H9 (cell line): ENCODE measurements around the gene IL16. TPM values are rescaled to one million over a fixed set of nuclear protein-coding genes. Genes with fewer than 3 reads are reported as not detected.

Source experiments
- DNase-seq: peaks from one replicate; pipeline ENCODE4 v3.0.0-alpha.2; 2017
- H2AFZ ChIP-seq: one replicate; pipeline ENCODE4 v1.6.1; 2013; ENCODE audit warnings: mild to moderate bottlenecking, low read length, control low read depth, moderate library complexity
- H2AK5ac ChIP-seq: 2 replicates; pipeline ENCODE4 v1.6.1; 2013; ENCODE audit warnings: low read length, control low read depth, mixed read lengths; ENCODE audit not compliant: insufficient read length
- H2BK120ac ChIP-seq: one replicate; pipeline ENCODE4 v1.6.1; 2013; ENCODE audit warnings: low read depth, mild to moderate bottlenecking, low read length, control low read depth, inconsistent platforms; ENCODE audit not compliant: poor library complexity, severe bottlenecking
- H2BK12ac ChIP-seq: 2 replicates; pipeline ENCODE4 v1.6.1; 2013; ENCODE audit warnings: low read length, control low read depth, mixed read lengths, low read depth; ENCODE audit not compliant: insufficient read length
- H2BK15ac ChIP-seq: 2 replicates; pipeline ENCODE4 v1.6.1; 2013; ENCODE audit warnings: low read depth, low read length, control low read depth
- H2BK20ac ChIP-seq: one replicate; pipeline ENCODE4 v1.6.1; 2013; ENCODE audit warnings: low read depth, mild to moderate bottlenecking, low read length, control low read depth, inconsistent platforms; ENCODE audit not compliant: poor library complexity, severe bottlenecking
- H2BK5ac ChIP-seq: 2 replicates; pipeline ENCODE4 v1.6.1; 2013; ENCODE audit warnings: low read length, control low read depth, mixed read lengths; ENCODE audit not compliant: insufficient read length
- H3K14ac ChIP-seq: 2 replicates; pipeline ENCODE4 v1.6.1; 2013; ENCODE audit warnings: low read length, control low read depth; ENCODE audit not compliant: insufficient read depth
- H3K18ac ChIP-seq: 2 replicates; pipeline ENCODE4 v1.6.1; 2013; ENCODE audit warnings: low read depth, mild to moderate bottlenecking, mixed read lengths, low read length, control low read depth; ENCODE audit not compliant: insufficient read length
- H3K23ac ChIP-seq: 2 replicates; pipeline ENCODE4 v1.6.1; 2013; ENCODE audit warnings: low read length, control low read depth, mixed read lengths, low read depth; ENCODE audit not compliant: insufficient read length
- H3K23me2 ChIP-seq: 2 replicates; pipeline ENCODE4 v1.6.1; 2013; ENCODE audit warnings: low read depth, mild to moderate bottlenecking, mixed read lengths, low read length, control low read depth; ENCODE audit not compliant: insufficient read length, poor library complexity, severe bottlenecking
- H3K27ac ChIP-seq: 2 replicates; pipeline ENCODE4 v1.5.1; 2013; ENCODE audit warnings: low read length, control low read depth, mixed read lengths, low read depth; ENCODE audit not compliant: insufficient read length
- H3K27me3 ChIP-seq: 2 replicates; pipeline ENCODE4 v1.6.1; 2013; ENCODE audit warnings: low read length, control low read depth, inconsistent platforms; ENCODE audit not compliant: insufficient read depth
- H3K4ac ChIP-seq: 2 replicates; pipeline ENCODE4 v1.6.1; 2013; ENCODE audit warnings: low read depth, mild to moderate bottlenecking, control low read depth, inconsistent platforms, low read length, moderate library complexity
- H3K4me1 ChIP-seq: 2 replicates; pipeline ENCODE4 v1.6.1; 2013; ENCODE audit warnings: low read length, control low read depth, inconsistent platforms; ENCODE audit not compliant: insufficient read depth
- H3K4me2 ChIP-seq: 2 replicates; pipeline ENCODE4 v1.6.1; 2013; ENCODE audit warnings: low read length, control low read depth, mixed read lengths; ENCODE audit not compliant: insufficient read length, insufficient read depth
- H3K56ac ChIP-seq: 2 replicates; pipeline ENCODE4 v1.6.1; 2013; ENCODE audit warnings: low read depth, mild to moderate bottlenecking, mixed read lengths, low read length, control low read depth; ENCODE audit not compliant: insufficient read length
- H3K79me1 ChIP-seq: 2 replicates; pipeline ENCODE4 v1.6.1; 2013; ENCODE audit warnings: low read depth, mild to moderate bottlenecking, moderate library complexity, low read length, control low read depth, inconsistent platforms; ENCODE audit not compliant: insufficient read depth, poor library complexity, severe bottlenecking
- H3K79me2 ChIP-seq: 2 replicates; pipeline ENCODE4 v1.6.1; 2013; ENCODE audit warnings: low read length, control low read depth, inconsistent platforms; ENCODE audit not compliant: insufficient read depth
- H3K9ac ChIP-seq: 2 replicates; pipeline ENCODE4 v1.6.1; 2013; ENCODE audit warnings: low read length, control low read depth, mixed read lengths; ENCODE audit not compliant: insufficient read length; ENCODE audit errors: extremely low read depth
- H3K9me3 ChIP-seq: one replicate; pipeline ENCODE4 v1.6.1; 2013; ENCODE audit warnings: low read depth, low read length, inconsistent platforms; ENCODE audit not compliant: control insufficient read depth
- H3T11ph ChIP-seq: one replicate; pipeline ENCODE4 v1.6.1; 2013; ENCODE audit warnings: mild to moderate bottlenecking, low read length, control low read depth, inconsistent platforms
- H4K20me1 ChIP-seq: one replicate; pipeline ENCODE4 v1.6.1; 2013; ENCODE audit not compliant: control insufficient read depth, insufficient read length, insufficient read depth
- H4K5ac ChIP-seq: 2 replicates; pipeline ENCODE4 v1.6.1; 2013; ENCODE audit warnings: low read depth, mild to moderate bottlenecking, mixed read lengths, low read length, control low read depth; ENCODE audit not compliant: insufficient read length
- H4K8ac ChIP-seq: replicated peaks from 2 replicates; pipeline ENCODE4 v1.6.1; 2013; ENCODE audit warnings: low read length, control low read depth, mixed read lengths, low read depth; ENCODE audit not compliant: insufficient read length
- H4K91ac ChIP-seq: 2 replicates; pipeline ENCODE4 v1.6.1; 2013; ENCODE audit warnings: low read depth, mild to moderate bottlenecking, moderate library complexity, mixed read lengths, low read length, control low read depth; ENCODE audit not compliant: insufficient read length
- H3K27ac Mint-ChIP-seq, 3 experiments: 2 replicates in 2 of 3; 3 replicates in 1 of 3; pipeline ENCODE4 v1.8.0; 2020 to 2021; ENCODE audit warnings: mixed read lengths in 3 of 3, mild to moderate bottlenecking in 1 of 3, moderate library complexity in 1 of 3
- H3K27me3 Mint-ChIP-seq: 2 replicates; pipeline ENCODE4 v1.8.0; 2021; ENCODE audit warnings: low read depth, mild to moderate bottlenecking, moderate library complexity, mixed read lengths
- H3K36me3 Mint-ChIP-seq, 3 experiments: 2 replicates in 2 of 3; 3 replicates in 1 of 3; pipeline ENCODE4 v1.8.0; 2020 to 2021; ENCODE audit warnings: low read depth in 3 of 3, mixed read lengths in 3 of 3; ENCODE audit not compliant: insufficient read depth in 1 of 3
- H3K4me1 Mint-ChIP-seq, 2 experiments: 2 replicates each; pipeline ENCODE4 v1.8.0; 2020; ENCODE audit warnings: mixed read lengths in 2 of 2
- H3K4me3 Mint-ChIP-seq, 2 experiments: 2 replicates in 1 of 2; 3 replicates in 1 of 2; pipeline ENCODE4 v1.8.0; 2020 to 2021; ENCODE audit warnings: mild to moderate bottlenecking in 2 of 2, mixed read lengths in 2 of 2, moderate library complexity in 1 of 2
- H3K9me3 Mint-ChIP-seq, 2 experiments: 2 replicates in 1 of 2; 3 replicates in 1 of 2; pipeline ENCODE4 v1.8.0; 2020; ENCODE audit warnings: mild to moderate bottlenecking in 2 of 2, mixed read lengths in 2 of 2, moderate library complexity in 1 of 2
- CTCF ChIP-seq: fragments of 200-600 bp; sonication (generic); conservative IDR thresholded peaks from 3 replicates; pipeline ENCODE4 v1.8.0; 2021; ENCODE audit warnings: antibody characterized with exemption, mild to moderate bottlenecking
- WGBS: extraction: QIAGEN DNeasy Blood & Tissue Kit; methylation state at CpG from one replicate; pipeline ENCODE4 v1.1.7; 2013; ENCODE audit warnings: missing lambda C conversion rate, low lambda C conversion rate, mixed read lengths; ENCODE audit not compliant: insufficient read length; ENCODE audit errors: extremely low coverage; 5-methylcytosine and 5-hydroxymethylcytosine counted together
- total RNA-seq: library from RNA; stranded (reverse); gene quantifications from 2 replicates; pipeline ENCODE4 v1.2.1, GENCODE V29; 2021

IL16 gene
- total RNA-seq, 1 experiment from 2014 or later: 0.28 TPM

GRCh38 chr15:81322676-81323253, 126.1 kb downstream of the IL16 start:
- WGBS: no CpG with 5 or more reads among the region's 6 CpGs
- peak overlapping the region; percentile 81 for H3K4me2 ChIP-seq
- no peaks in the 10 kb centered on the region for H3K9me3 Mint-ChIP-seq

More at GRCh38 chr15:81322676-81323253, 126.1 kb downstream of the IL16 start:
- Histone ChIP-seq H3K4me1 (no peaks in the 10 kb centered on the region), H3K23ac (no peak overlapping the region), H2BK20ac (no peak overlapping the region), H3K4ac (no peak overlapping the region), H4K5ac (no peak overlapping the region), H3K27me3 (no peaks in the 10 kb centered on the region), H4K8ac (no peak overlapping the region), H3K14ac (no peak overlapping the region), H2BK5ac (no peak overlapping the region), H3K9me3 (no peaks in the 10 kb centered on the region), H3K27ac (no peak overlapping the region), H4K20me1 (no peaks in the 10 kb centered on the region), H3T11ph (no peak overlapping the region), H3K79me1 (no peaks in the 10 kb centered on the region), H3K23me2 (peaks cover 3% of the 10 kb centered on the region), H4K91ac (no peak overlapping the region), H3K18ac (no peak overlapping the region), H2AK5ac (no peak overlapping the region), H3K56ac (no peak overlapping the region), H2BK120ac (no peak overlapping the region), H2BK12ac (no peak overlapping the region), H3K9ac (no peak overlapping the region), H2AFZ (no peak overlapping the region), H2BK15ac (no peak overlapping the region), H3K79me2 (no peaks in the 10 kb centered on the region)
- peak overlapping the region in 1 of 2 experiments; percentile 43; a peak in 3 of 5 replicates for H3K4me3 Mint-ChIP-seq
- no peak for DNase-seq
- peaks cover 0 to 11% (median 6%) of the 10 kb centered on the region in 3 experiments; a peak in 5 of 7 replicates for H3K36me3 Mint-ChIP-seq
- no peak overlapping the region for H3K27ac Mint-ChIP-seq
- peaks cover 12 to 13% of the 10 kb centered on the region in 2 experiments for H3K4me1 Mint-ChIP-seq
- no peak for TF ChIP-seq CTCF
- peaks cover 9% of the 10 kb centered on the region for H3K27me3 Mint-ChIP-seq
